HG03097 (cell line): ENCODE results near the gene CTDSPL2.
"Not testable (repeated sequence)": the region's sequence is repeated elsewhere in the genome, so short reads cannot be mapped to it uniquely, and the experiment has no call there.

ENCODE experiments used
- ATAC-seq: cut with Tn5 transposase; IDR thresholded peaks from one replicate; pipeline ENCODE4 v1.9.1; 2021; ENCODE audit not compliant: unreplicated experiment, low FRiP score

CTDSPL2 gene

DNA sequence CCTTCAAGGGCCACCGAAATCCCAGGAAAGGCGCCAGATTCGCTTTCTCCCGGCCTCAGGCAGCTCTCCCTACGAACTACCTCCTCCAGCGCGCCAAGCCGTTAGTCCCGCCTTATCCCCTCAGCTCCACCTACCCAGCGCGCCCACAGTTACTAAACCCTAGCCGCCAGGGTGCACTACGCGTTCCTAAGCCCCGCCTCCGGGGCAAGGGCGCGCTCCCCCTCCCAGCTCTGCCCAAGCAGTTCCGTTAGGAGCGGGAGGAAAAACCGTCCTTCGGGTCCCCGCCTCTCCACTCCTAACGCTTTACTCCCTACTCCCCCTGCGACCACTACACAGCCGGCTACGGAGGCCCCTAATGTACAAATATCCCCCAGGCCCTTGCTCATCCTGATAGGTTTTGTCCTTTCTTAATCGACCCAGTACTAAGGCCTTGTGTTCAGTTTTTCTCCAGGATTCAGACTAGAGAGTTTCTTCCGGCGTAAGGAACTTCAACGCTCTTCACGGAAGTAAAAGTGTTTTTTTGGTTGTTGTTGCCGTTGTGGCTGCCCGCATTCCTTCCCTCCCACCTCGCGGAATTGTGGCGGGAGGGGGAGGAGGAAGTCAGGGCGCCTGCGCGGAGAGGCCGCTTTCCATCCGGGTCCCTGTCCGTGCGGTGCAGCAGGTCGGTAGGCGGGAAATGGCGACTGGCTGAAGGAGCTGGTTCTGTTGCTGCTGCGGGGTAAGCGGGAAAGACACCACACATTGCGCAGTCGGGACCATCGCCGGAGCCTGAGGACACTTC, at the start of gene CTDSPL2:
CTDSPL2 (plus strand) TSS at position 655 of the 781 bp plus-strand sequence. CDS start 31,386 bp downstream, outside the sequence.
- peak; percentile 88 for ATAC-seq

DNA sequence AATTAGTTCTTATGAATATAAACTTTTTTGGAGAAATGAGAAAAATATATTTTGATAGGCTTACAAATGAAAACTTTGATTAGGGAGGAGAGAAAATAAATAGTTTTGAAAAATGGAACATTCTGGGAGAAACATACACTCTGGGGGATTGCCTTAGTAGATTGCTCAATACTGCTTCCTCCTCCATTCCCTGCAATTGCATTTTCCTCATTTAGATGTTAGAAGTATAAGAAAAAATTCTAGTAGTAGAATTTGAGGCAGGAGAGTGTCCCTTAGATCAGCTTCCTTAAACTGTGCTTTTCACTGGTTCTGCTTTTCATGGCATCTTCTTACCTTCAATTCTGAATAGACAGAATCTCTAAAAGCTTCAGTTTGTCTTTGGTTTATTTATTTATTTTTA, 46.2 kb upstream of the CTDSPL2 start:
- no peak for ATAC-seq

DNA sequence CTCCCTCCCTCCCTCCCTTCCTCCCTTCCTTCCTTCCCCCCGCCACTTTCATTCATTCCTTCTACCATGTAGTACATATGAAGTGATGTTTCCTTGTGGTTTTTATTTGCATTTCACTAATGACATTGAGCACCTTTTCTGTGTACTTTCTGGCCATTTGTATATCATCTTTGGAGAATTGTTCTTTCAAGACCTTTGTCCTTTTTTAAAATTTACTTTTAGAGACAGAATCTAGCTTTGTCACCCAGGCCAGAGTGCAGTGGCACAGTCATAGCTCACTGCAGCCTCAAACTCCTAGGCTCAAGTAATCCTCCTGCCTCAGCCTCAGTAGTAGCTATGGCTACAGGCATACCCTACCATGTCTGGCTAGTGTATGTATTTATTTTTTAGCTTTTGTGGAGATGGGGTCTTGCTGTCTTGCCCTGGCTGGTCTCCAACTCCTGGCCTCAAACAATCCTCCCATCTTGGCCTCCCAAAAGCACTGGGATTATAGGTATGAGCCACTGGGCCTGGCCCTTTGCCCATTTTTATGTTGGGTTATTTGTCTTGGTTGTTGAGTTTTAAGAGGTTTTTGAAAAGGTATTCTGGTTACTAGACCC, 42.0 kb upstream of the CTDSPL2 start:
- no peak for ATAC-seq

DNA sequence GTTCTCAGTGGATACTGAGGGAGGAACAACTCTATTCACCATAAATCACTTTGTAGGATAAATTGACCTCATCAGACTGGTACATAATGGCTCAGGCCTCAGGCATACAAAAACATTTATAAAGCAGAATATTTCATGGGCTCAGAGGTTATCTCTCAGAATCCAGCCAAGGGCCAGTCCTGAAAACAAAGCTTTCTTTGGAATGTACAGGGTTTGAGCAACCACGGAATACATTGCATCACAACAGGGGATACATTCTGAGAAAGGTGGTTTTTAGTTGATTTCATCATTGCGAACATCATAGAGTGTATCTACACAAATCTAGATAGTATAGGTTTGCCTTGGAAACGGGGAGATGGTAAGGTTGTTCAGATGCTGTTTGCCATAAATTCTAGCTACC, 33.4 kb upstream of the CTDSPL2 start:
- no peak for ATAC-seq

DNA sequence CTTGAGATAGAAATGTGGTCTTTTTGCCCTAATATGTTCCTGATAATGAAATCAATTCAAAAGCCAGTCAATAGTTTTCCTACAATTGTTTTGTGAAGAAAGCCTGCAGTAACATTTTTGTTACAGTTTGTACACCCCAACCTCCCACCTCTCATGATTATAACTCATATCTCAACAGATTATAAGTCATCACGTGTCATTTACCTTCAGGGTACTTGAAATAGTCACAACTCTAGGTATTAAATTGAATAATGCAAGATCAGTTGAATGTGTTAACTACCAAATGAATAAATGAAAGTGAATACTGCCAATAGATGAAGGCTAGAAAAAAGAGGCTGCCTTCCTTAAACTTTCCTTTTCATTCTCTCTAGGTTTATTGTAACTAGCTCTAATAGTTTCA, 32.9 kb upstream of the CTDSPL2 start:
- no peak for ATAC-seq

DNA sequence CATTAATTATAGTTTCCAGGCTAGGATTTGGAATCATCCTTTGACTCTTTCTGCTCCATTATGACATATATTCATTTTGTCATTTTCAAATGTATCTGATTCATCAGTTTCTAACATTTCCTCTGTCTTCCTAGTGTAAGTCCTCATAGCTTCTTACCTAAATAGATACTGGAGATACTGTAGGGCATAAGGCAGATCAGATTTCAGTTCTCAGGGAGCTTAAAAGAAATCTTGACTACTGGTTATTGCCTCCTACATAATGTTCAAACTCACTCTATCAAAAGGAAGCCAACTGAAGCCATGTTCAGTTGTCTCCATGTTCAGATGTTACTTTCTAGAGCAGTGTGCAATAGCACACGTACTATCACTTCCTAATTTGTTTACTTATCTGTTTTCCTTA, 29.6 kb upstream of the CTDSPL2 start:
- no peak for ATAC-seq

DNA sequence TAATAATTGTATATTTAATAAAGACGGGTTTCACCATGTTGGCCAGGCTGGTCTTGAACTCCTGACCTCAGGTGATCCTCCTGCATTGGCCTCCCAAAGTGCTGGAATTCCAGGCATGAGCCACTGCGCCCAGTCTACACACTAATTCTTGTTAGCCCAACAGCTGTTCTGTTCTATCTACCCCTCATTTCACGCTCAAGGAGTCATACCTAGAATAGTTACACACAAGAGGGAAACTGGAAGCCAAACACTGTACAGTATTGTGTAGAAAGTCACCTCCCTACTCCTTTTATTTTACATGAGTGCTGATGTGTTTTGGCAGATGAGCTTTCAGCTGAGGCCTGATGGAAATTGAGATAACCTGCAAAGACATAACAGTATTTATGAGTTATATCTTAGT, 13.4 kb upstream of the CTDSPL2 start:
- no peak for ATAC-seq

DNA sequence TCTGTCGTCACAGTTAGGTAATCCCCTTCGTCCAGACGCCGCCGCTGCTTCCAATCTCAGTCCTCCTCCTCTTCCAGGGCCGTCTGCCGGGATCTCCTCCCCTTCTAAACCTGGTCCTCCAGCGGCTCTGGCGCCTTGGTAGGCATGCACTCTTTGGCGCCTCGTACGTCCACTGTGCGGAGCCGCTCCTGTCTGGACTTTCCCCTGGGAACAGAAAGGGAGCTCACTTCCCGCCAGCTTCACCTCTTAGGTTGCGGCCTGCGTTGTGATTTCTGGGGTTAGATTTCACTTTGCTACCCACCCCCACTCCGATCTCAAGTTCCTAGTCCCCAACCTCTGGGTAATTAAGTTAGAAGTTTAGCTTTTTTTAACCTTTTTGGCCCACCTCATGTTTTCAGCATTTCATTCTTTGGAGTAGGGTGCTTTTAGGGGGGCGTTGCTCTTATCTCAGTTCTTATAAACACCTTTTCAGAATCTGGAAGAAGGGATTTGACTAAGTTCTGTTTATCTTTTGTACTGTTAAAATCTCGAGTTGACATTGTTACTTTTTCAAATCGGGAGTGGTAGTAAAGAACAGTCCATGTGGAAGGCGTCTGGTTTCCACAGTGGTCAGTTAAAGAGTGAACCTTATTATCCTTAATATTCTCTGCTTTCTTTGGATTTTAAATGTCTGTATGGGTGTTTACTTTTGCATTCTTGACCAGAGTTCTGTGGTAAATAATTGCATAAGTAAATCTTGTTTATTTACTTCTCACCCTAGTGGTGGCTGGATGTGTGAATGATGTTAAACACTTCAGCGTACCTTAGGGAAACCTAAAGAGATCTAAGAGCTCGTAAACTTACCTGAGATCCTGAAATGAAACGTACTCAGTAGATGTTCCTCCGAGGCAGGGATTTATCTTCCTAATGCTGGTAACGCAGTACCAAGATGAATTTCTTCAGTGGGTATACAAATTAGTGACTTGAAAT, 611 bp downstream of the CTDSPL2 start:
- ATAC-seq = peak; percentile 24

DNA sequence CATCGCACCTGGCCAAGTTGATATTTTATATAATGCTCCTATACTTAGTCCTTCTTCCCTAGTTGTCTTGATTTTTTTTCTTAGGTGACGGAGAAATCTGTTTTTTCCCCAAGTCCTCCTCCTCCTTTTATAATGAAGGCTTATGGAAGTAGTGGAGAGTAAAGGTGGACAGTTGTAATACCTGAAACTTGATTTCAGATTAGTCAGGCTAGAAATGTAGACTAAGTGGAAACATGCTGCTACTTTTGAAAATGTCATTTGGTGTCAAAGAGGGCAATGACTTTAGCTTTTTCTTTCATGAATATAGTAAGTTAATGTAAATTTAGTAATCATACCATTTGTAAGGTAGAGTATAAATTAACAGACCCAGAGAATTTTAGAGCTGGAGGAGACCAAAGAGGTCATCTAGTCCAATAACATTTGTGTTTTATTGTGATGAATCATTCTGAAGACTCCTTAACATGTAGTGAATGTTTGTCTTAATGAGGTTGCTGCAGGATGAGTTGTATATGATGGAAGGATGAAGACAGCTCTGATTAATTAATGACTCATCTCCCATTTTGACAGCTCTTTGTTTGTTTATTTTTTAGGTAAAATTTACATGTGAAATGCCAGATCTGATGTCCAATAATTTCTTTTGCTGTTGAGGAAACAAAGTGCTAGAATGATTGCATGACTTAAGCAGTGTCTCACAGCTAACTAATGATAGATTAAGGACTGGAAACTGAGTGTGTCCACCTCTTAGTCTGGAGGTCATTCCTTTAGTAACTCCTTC, 8.7 kb downstream of the CTDSPL2 start:
- no peak for ATAC-seq

DNA sequence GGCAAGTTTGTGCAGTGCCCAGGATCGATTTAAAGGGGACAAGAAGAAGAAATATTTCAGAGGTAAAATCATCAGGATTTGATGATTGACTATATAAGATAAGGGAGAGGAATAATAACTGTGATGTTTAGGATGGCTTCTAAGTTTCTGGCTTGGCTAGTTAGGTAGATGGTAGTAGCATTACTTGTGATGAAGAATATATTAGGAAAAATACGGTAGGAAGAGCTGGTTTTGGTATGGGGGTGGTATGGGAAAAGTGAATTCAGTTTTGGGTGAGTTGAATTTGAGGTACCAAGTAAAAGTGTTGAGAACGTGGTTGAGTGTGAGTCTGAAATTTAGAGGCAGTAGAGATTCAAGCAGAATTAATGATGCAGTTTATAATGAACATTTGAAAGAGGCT, 11.0 kb downstream of the CTDSPL2 start:
- no peak for ATAC-seq

DNA sequence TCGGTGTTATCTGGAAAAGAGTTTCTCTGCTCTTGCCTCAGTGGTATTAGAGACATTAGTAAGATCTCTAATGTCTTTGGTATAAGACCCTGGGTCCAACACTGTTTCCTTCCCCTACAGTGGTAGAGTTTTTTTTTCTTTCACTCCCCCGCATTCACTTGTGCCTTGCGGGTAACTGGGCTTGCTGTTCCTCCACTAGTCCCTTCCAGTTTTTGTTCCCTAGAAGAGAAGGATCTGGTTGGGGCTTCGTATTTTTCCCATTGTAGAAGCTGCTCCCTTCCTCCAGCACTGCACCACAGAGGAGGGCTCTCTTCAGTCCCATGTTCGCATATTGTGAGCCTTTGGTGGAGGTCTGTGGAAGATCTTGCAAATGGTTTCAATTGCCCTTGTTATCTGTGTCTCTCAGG, 13.7 kb downstream of the CTDSPL2 start:
- ATAC-seq = no peak

DNA sequence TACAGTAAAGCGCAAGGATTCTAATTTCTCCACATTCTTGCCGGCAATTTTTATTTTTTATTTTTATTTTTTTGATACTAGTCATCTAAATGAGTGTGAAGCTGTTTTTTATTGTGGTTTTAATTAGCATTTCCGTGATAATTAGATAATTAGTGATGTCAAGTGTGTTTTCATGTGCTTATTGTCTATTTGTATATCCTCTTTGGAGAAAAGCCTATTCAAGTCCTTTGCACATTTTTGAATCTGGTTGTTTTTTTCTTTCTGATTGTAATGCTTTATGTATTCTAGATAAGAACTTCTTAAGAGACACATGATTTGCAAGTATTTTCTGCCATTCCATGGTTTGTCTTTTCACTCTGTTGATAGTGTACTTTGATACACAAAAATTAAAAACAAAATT, 16.1 kb downstream of the CTDSPL2 start:
- no peak for ATAC-seq

DNA sequence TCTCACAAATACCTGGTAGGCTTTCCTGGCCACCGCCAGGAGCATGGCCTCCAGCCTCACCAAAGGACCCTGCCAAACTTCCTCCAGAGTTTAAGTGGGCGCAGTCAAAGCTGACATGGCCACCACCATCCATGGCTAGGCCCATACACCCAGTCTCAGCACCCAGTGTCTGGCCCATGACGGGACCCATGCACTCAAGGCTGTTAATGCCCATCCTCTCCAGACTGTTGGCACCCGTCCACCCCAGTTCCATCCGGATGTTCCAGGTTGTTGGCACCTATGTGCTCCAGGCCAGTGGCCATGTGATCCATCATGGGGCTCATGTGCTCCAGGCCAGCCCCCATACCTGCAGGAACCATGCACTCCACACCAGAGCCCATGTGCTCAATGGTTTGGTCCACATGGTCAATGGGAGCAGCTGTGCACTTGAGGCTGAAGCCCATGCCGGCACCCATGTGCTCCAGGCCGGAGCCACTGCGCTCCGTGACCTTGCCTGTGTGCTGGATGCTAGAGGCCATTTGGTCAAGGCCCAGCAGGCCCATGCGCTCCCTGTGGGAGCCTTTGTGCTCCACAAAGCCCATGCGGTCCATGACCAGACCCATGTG, 20.4 kb downstream of the CTDSPL2 start:
- no peak for ATAC-seq

DNA sequence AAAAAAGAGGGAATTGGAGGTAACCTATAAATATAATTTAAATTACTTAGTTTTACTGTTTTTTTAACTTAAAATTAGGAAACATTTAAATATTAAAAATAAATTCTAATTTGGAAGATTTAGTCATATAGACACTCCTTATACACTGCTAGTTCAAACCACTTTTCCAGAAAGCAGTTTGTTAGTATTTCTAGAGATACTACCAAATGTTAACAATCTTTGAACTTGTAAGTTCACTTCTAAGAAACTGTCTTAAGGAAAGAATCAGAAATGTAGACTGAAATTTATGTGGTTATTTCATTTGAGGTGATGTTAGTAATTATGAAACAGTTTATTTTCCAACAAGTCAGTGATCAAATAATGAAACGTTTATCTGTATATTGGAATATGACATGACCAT, 22.7 kb downstream of the CTDSPL2 start:
- no peak for ATAC-seq

DNA sequence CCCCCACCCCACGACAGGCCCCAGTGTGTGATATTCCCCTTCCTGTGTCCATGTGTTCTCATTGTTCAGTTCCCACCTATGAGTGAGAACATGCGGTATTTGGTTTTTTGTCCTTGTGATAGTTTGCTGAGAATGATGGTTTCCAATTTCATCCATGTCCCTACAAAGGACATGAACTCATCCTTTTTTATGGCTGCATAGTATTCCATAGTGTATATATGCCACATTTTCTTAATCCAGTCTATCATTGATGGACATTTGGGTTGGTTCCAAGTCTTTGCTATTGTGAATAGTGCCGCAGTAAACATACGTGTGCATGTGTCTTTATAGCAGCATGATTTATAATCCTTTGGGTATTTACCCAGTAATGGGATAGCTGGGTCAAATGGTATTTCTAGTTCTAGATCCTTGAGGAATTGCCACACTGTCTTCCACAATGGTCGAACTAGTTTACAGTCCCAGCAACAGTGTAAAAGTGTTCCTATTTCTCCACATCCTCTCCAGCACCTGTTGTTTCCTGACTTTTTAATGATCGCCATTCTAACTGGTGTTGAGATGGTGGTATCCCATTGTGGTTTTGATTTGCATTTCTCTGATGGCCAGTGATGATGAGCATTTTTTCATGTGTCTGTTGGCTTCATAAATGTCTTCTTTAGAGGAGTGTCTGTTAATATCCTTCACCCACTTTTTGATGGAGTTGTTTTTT, 26.3 kb downstream of the CTDSPL2 start:
- ATAC-seq = not testable (repeated sequence)

DNA sequence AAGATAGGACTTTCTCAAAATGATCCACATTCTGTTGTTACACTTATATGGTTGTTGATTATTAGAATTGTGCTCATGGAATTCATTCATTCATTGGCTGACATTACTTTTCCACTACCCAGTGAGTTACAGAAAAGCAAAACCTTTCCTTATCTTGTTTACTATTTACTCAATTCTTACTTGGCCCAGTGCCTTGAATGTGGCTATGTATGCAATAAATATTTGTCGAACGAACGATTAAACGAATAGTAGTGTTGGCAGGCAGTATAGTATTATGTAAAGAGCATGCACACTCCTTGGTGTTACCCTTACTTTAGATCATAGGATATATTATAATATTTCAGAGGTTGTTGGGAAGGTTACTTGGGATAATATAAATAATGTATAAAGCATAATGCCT, 31.0 kb downstream of the CTDSPL2 start:
- no peak for ATAC-seq

DNA sequence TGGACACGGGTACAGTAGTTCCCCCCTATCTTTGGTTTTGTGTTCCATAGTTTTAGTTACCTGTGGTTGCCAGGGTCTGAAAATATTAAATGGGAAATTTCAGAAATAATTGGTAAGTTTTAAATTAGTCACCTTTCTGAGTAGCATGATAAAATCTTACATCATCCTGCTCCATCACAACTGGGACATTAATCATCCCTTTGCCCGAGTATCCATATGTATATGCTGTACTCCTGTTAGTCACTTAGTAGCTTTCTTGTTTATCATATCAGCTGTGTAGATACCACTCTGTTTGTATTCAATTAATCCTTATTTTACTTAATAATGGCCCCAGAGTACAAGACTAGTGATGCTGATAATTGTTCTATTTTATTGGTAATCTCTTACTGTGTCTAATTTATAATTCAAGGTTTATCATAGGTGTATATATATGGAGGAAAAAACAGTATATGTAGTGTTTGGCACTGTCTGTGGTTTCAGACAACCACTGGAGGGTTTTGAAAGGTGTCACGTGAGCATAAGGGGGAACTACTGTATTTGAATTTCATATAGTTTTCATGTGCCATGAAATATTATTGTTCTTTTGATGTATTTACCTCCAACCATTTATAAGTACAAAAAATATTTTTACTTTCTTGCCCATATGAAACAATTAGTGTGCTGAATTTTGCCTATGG, 41.4 kb downstream of the CTDSPL2 start:
- ATAC-seq = no peak

DNA sequence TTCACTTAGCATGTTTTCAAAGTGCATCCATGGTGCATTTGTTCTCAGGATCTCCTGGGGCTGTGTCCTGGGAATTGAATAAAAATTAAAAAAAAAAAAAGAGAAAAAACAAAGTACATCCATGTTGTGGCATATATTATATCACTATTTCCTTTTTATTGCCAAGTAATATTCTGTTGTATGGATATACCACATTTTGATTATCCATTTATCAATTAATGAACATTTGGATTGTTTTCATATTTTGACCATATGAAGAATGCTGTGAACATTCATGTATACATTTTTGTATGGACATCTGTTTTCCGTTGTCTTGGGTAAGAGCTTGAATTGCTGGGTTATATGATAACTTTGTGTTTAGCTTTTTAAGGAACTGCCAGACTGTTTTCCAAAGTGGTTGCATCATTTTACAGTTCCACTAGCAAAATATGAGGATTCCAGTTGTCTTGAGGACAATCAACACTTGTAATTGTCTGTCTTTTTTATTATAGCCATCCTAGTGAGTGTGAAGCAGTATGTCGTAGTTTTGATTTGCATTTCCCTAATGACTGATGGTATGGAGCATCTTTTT, 44.5 kb downstream of the CTDSPL2 start:
- no peak for ATAC-seq

DNA sequence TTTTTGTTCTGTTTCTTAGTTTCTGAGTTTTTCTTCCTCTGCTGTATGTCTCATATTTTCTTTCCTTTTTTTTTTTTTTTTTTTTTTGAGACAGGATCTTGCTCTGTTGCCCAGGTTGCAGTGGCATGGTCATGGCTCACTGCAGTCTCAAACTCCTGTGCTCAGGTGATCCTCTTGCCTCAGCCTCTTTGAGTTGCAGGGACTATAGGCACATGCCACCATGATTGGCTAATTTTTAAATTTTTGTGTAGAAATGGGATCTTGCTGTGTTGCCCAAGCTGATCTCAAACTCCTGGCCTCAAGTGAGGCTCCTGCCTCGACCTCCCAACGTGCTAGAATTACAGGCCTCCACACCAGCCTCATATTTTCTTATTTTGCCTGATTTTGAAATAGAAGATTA, 51.9 kb downstream of the CTDSPL2 start:
- ATAC-seq = no peak
